Natural killer cell (primary cell): ENCODE data around the gene C10orf71. TPM values are rescaled to one million over a fixed set of nuclear protein-coding genes. Genes with fewer than 3 reads are reported as not detected.
A peak's percentile ranks its signal among the peaks of the same experiment; 100 is the strongest.

Source experiments
- ATAC-seq, 3 donors: fragments of 150-1000 bp in 2 of 3; fragments of 200-7000 bp in 1 of 3; cut with Tn5 transposase; 1 replicate in 1 of 3; 2 replicates in 2 of 3; pipeline ENCODE4 v1.10.0; 2021; ENCODE audit warnings: mild to moderate bottlenecking in 2 of 3, moderate library complexity in 2 of 3
- DNase-seq, 2 donors: peaks; one replicate each; pipeline versions ENCODE4 v3.0.0 to v3.0.0-alpha.2; 2013 to 2021; ENCODE audit warnings: mixed read lengths in 1 of 2
- H3K27ac ChIP-seq: one replicate; pipeline ENCODE4 v1.5.1; 2013; ENCODE audit warnings: mild to moderate bottlenecking, low read length
- H3K27me3 ChIP-seq: one replicate; pipeline ENCODE4 v1.6.1; 2013; ENCODE audit warnings: low read length; ENCODE audit not compliant: control insufficient read depth, insufficient read depth
- H3K36me3 ChIP-seq: one replicate; pipeline ENCODE4 v1.6.1; 2013; ENCODE audit warnings: low read length; ENCODE audit not compliant: control insufficient read depth, insufficient read depth
- H3K4me1 ChIP-seq: one replicate; pipeline ENCODE4 v1.6.1; 2013; ENCODE audit warnings: low read length; ENCODE audit not compliant: control insufficient read depth, insufficient read depth
- H3K4me3 ChIP-seq: one replicate; pipeline ENCODE4 v1.5.1; 2013; ENCODE audit warnings: low read length
- H3K9me3 ChIP-seq: one replicate; pipeline ENCODE4 v1.6.1; 2013; ENCODE audit warnings: low read length; ENCODE audit not compliant: control insufficient read depth, insufficient read depth
- H3K27ac Mint-ChIP-seq, 2 donors: one replicate each; pipeline ENCODE4 v1.8.0; 2022; ENCODE audit warnings: mild to moderate bottlenecking in 2 of 2, mixed read lengths in 2 of 2, moderate library complexity in 1 of 2
- H3K27me3 Mint-ChIP-seq, 2 donors: one replicate each; pipeline ENCODE4 v1.8.0; 2022; ENCODE audit warnings: low read depth in 2 of 2, mixed read lengths in 2 of 2
- H3K36me3 Mint-ChIP-seq: one replicate; pipeline ENCODE4 v1.8.0; 2022; ENCODE audit warnings: mixed read lengths
- H3K4me1 Mint-ChIP-seq, 2 donors: one replicate each; pipeline ENCODE4 v1.8.0; 2022; ENCODE audit warnings: mixed read lengths in 2 of 2
- H3K4me3 Mint-ChIP-seq: one replicate; pipeline ENCODE4 v1.8.0; 2022; ENCODE audit warnings: mild to moderate bottlenecking, moderate library complexity, mixed read lengths
- H3K9me3 Mint-ChIP-seq, 2 donors: one replicate each; pipeline ENCODE4 v1.8.0; 2022; ENCODE audit warnings: mixed read lengths in 2 of 2
- CTCF ChIP-seq: fragments of 200-600 bp; IDR thresholded peaks from one replicate; pipeline ENCODE4 v1.8.0; 2022; ENCODE audit warnings: antibody characterized with exemption
- WGBS: methylation state at CpG from one replicate; pipeline ENCODE4 v1.1.7; 2013; ENCODE audit warnings: missing lambda C conversion rate; ENCODE audit not compliant: insufficient coverage; 5-methylcytosine and 5-hydroxymethylcytosine counted together
- intact Hi-C: fragments of 100-400 bp; cut with micrococcal nuclease; formaldehyde crosslinking; loops from one replicate; pipeline ENCODE4 v1.14.2; 2022
- total RNA-seq, 4 donors: library from RNA; stranded (reverse); fragments of 120-200 nt in 1 of 4; gene quantifications; one replicate each; pipeline versions ENCODE4 v1.2.3 to v1.2.4, GENCODE V29; 2013 to 2022

The C10orf71 gene
- total RNA-seq = not detected
- not detected for total RNA-seq (2013)

- Histone ChIP-seq H3K4me3 (no peak within 1 kb of the TSS), H3K36me3 (no peaks in the 10 kb centered on the region), H3K27ac (no peak within 1 kb of the TSS), H3K4me1 (peaks cover 15% of the 10 kb centered on the region), H3K9me3 (no peaks in the 10 kb centered on the region), H3K27me3 (no peaks in the 10 kb centered on the region)
- H3K9me3 Mint-ChIP-seq = no peaks in the 10 kb centered on the region
- ATAC-seq = no peak
- DNase-seq = no peak
- H3K4me1 Mint-ChIP-seq = peaks cover 14 to 20% of the 10 kb centered on the region in 2 donors
- H3K36me3 Mint-ChIP-seq = no peaks in the 10 kb centered on the region
- 86% methylated on average over 22 of the region's 27 CpGs for WGBS
- peaks cover 2 to 11% of the 10 kb centered on the region in 2 donors for H3K27me3 Mint-ChIP-seq
- TF ChIP-seq CTCF = no peak
- intact Hi-C loops = no loop called here
- H3K4me3 Mint-ChIP-seq = no peak within 1 kb of the TSS
- peak within 1 kb of the TSS in 1 of 2 donors; percentile 57 for H3K27ac Mint-ChIP-seq
These were observed at the start of gene C10orf71 for GRCh38 chr10:49298983-49299815. Gene C10orf71 (plus strand): TSS chr10:49299170. CDS start chr10:49322546, 23,376 bp downstream.

- intact Hi-C loops = loop anchor here (5.0 kb wide), 1 partner anchor 70 kb away; no protein-coding TSS in a partner anchor
- peaks cover 0 to 10% of the 10 kb centered on the region in 2 donors for H3K4me1 Mint-ChIP-seq
- no peaks in the 10 kb centered on the region for H3K36me3 ChIP-seq
These were observed 46.5 kb upstream of the C10orf71 start for GRCh38 chr10:49252313-49253034.

GRCh38 chr10:49253340-49253906 is 45.5 kb upstream of the C10orf71 start:
- H3K27ac ChIP-seq = no peak overlapping the region
- H3K4me1 Mint-ChIP-seq = peaks cover 4 to 10% of the 10 kb centered on the region in 2 donors
- no peak overlapping the region for H3K4me3 Mint-ChIP-seq
- no peaks in the 10 kb centered on the region for H3K9me3 Mint-ChIP-seq
- DNase-seq (peak in 1 of 2 donors; percentile 22), ATAC-seq (peak; percentile 23 to 40 (median 30))
- TF ChIP-seq CTCF = no peak
- intact Hi-C loops = loop anchor here (5.0 kb wide), 1 partner anchor 71 kb away; no protein-coding TSS in a partner anchor
- no peaks in the 10 kb centered on the region for H3K9me3 ChIP-seq
- H3K4me3 ChIP-seq = no peak overlapping the region
- H3K4me1 ChIP-seq = peaks cover 39% of the 10 kb centered on the region
- no peaks in the 10 kb centered on the region for H3K36me3 ChIP-seq
- no peaks in the 10 kb centered on the region for H3K27me3 Mint-ChIP-seq
- 6% methylated on average over 2 of the region's 2 CpGs for WGBS
- H3K36me3 Mint-ChIP-seq = no peaks in the 10 kb centered on the region
- no peaks in the 10 kb centered on the region for H3K27me3 ChIP-seq
- H3K27ac Mint-ChIP-seq = no peak overlapping the region

More at GRCh38 chr10:49252313-49253034, 46.5 kb upstream of the C10orf71 start:
- Mint-ChIP-seq H3K27ac (no peak overlapping the region), H3K4me3 (no peak overlapping the region), H3K9me3 (no peaks in the 10 kb centered on the region), H3K27me3 (no peaks in the 10 kb centered on the region), H3K36me3 (no peaks in the 10 kb centered on the region)
- 71% methylated on average over 9 of the region's 11 CpGs for WGBS
- no peak for DNase-seq
- Histone ChIP-seq H3K4me3 (no peak overlapping the region), H3K27ac (no peak overlapping the region), H3K9me3 (no peaks in the 10 kb centered on the region), H3K4me1 (peaks cover 36% of the 10 kb centered on the region), H3K27me3 (no peaks in the 10 kb centered on the region)
- no peak for TF ChIP-seq CTCF
- no peak for ATAC-seq
